Colonic mucosa (tissue), 4 donors: Measurements from ENCODE around the gene STK32A. TPM values are rescaled to one million over a fixed set of nuclear protein-coding genes. Genes with fewer than 3 reads are reported as not detected.
"Not testable (repeated sequence)": the region's sequence is repeated elsewhere in the genome, so short reads cannot be mapped to it uniquely, and the experiment has no call there.

Experiments
- DNase-seq: peaks from one replicate; pipeline ENCODE4 v3.0.0-alpha.2; 2020
- H3K27ac ChIP-seq: fragments of 200-600 bp; one replicate; pipeline ENCODE4 v1.8.0; 2021
- H3K27me3 ChIP-seq: fragments of 200-600 bp; one replicate; pipeline ENCODE4 v1.8.0; 2021
- H3K36me3 ChIP-seq: fragments of 200-600 bp; one replicate; pipeline ENCODE4 v1.8.0; 2021
- H3K4me1 ChIP-seq: fragments of 200-600 bp; one replicate; pipeline ENCODE4 v1.8.0; 2021; ENCODE audit warnings: mild to moderate bottlenecking
- H3K4me3 ChIP-seq: fragments of 200-600 bp; one replicate; pipeline ENCODE4 v1.8.0; 2021
- H3K9ac ChIP-seq, 2 donors: one replicate each; pipeline ENCODE4 v1.7.0; 2013; ENCODE audit warnings: control low read depth in 2 of 2, low read depth in 2 of 2, low read length in 2 of 2
- H3K9me3 ChIP-seq: fragments of 200-600 bp; one replicate; pipeline ENCODE4 v1.8.0; 2021
- CTCF ChIP-seq: fragments of 200-600 bp; IDR thresholded peaks from one replicate; pipeline ENCODE4 v1.8.0; 2022; ENCODE audit warnings: antibody characterized with exemption, mild to moderate bottlenecking
- intact Hi-C: fragments of 100-400 bp; cut with DNase I; formaldehyde crosslinking; loops from one replicate; pipeline ENCODE4 v1.14.1; 2022
- total RNA-seq, 2 donors: library from RNA; stranded (reverse); fragmentation: NEBNext Ultra II Directional in 1 of 2; extraction: Animal tissue kit (Norgen Biotek cat#: 25700) in 1 of 2; gene quantifications; one replicate each; pipeline ENCODE4 v1.2.1, GENCODE V29; 2021
- donor health status: healthy.
- donor health status: DM: no; HTN: no; CAD: no.
- donor health status: DM: no; HTN: no; CAD: no.

The STK32A gene
- total RNA-seq, 2 donors from 2014 or later: 0.10 to 0.77 TPM

- H3K4me3 ChIP-seq: no peak overlapping the region
- no peak overlapping the region for H3K9ac ChIP-seq
- no peak overlapping the region for H3K27ac ChIP-seq
- no peaks in the 10 kb centered on the region for H3K36me3 ChIP-seq
- no peaks in the 10 kb centered on the region for H3K4me1 ChIP-seq
- TF ChIP-seq CTCF: no peak
- no peaks in the 10 kb centered on the region for H3K27me3 ChIP-seq
- no peaks in the 10 kb centered on the region for H3K9me3 ChIP-seq
- DNase-seq: no peak
- intact Hi-C loops: no loop called here
Observed at GRCh38 chr5:147359101-147359500, 124.3 kb downstream of the STK32A start.

GRCh38 chr5:147359581-147359980, 124.8 kb downstream of the STK32A start:
- no peaks in the 10 kb centered on the region for H3K36me3 ChIP-seq
- H3K9me3 ChIP-seq: no peaks in the 10 kb centered on the region
- no peaks in the 10 kb centered on the region for H3K27me3 ChIP-seq
- H3K9ac ChIP-seq: no peak overlapping the region
- H3K27ac ChIP-seq: no peak overlapping the region
- no peak overlapping the region for H3K4me3 ChIP-seq
- H3K4me1 ChIP-seq: no peaks in the 10 kb centered on the region
- DNase-seq: no peak
- intact Hi-C loops: no loop called here
- no peak for TF ChIP-seq CTCF

GRCh38 chr5:147360816-147361215, 126.0 kb downstream of the STK32A start:
- H3K4me1 ChIP-seq: no peaks in the 10 kb centered on the region
- DNase-seq: no peak
- H3K9ac ChIP-seq: no peak overlapping the region
- H3K4me3 ChIP-seq: no peak overlapping the region
- no peaks in the 10 kb centered on the region for H3K27me3 ChIP-seq
- TF ChIP-seq CTCF: no peak
- H3K9me3 ChIP-seq: no peaks in the 10 kb centered on the region
- no peak overlapping the region for H3K27ac ChIP-seq
- H3K36me3 ChIP-seq: no peaks in the 10 kb centered on the region
- intact Hi-C loops: no loop called here

GRCh38 chr5:147361441-147362175, 126.8 kb downstream of the STK32A start:
- no peaks in the 10 kb centered on the region for H3K27me3 ChIP-seq
- no peak for TF ChIP-seq CTCF
- H3K9ac ChIP-seq: no peak overlapping the region
- no peaks in the 10 kb centered on the region for H3K36me3 ChIP-seq
- no peak overlapping the region for H3K4me3 ChIP-seq
- no peak overlapping the region for H3K27ac ChIP-seq
- H3K4me1 ChIP-seq: no peaks in the 10 kb centered on the region
- intact Hi-C loops: no loop called here
- H3K9me3 ChIP-seq: no peaks in the 10 kb centered on the region
- DNase-seq: no peak

GRCh38 chr5:147367381-147367780, 132.6 kb downstream of the STK32A start:
- H3K36me3 ChIP-seq, H3K9me3 ChIP-seq, H3K27me3 ChIP-seq, DNase-seq, intact Hi-C loops, H3K9ac ChIP-seq, H3K4me1 ChIP-seq, H3K4me3 ChIP-seq, H3K27ac ChIP-seq: not testable (repeated sequence)

- Histone ChIP-seq H3K4me3 (no peak overlapping the region), H3K9me3 (no peaks in the 10 kb centered on the region), H3K4me1 (no peaks in the 10 kb centered on the region), H3K36me3 (no peaks in the 10 kb centered on the region), H3K9ac (no peak overlapping the region), H3K27ac (no peak overlapping the region), H3K27me3 (no peaks in the 10 kb centered on the region)
- DNase-seq: no peak
- intact Hi-C loops: loop anchor here (5.0 kb wide), 1 partner anchor 148 kb away; no protein-coding TSS in a partner anchor
- TF ChIP-seq CTCF: peak; percentile 41
Observed at GRCh38 chr5:147369742-147370374, 135.0 kb downstream of the STK32A start.
